ENCODE measurements around the gene CUL5.
"Not testable (repeated sequence)": the region's sequence is repeated elsewhere in the genome, so short reads cannot be mapped to it uniquely, and the experiment has no call there.

- TF ChIP-seq CEBPB (IDR thresholded peaks at IDR 0.05; ENCODE audit: low read depth, low read length); CTCF (conservative IDR thresholded peaks at IDR 0.05; ENCODE audit: low read depth, low read length); POLR2A (IDR thresholded peaks at IDR 0.05; ENCODE audit: low read depth, low read length); RCOR1 (IDR thresholded peaks at IDR 0.05; ENCODE audit: insufficient replicate concordance, low read length); CHD1 (IDR thresholded peaks at IDR 0.05; ENCODE audit: low read depth, low read length); USF2 (IDR thresholded peaks at IDR 0.05; ENCODE audit: low read depth, low read length); MAZ (IDR thresholded peaks at IDR 0.05; ENCODE audit: borderline replicate concordance, low read depth, low read length); RAD21 (IDR thresholded peaks at IDR 0.05; ENCODE audit: low read length); RFX5 (IDR thresholded peaks at IDR 0.05; ENCODE audit: low read depth, low read length); SMC3 (IDR thresholded peaks at IDR 0.05; ENCODE audit: low read depth, low read length); NFE2L2 (IDR thresholded peaks at IDR 0.05; ENCODE audit: low read depth, low read length); MXI1 (IDR thresholded peaks at IDR 0.05; ENCODE audit: borderline replicate concordance, low read depth, low read length); ELK1 (IDR thresholded peaks at IDR 0.05; ENCODE audit: borderline replicate concordance, low read depth, low read length); FOS (IDR thresholded peaks at IDR 0.05; ENCODE audit: low read depth, low read length): not testable (repeated sequence)
Measured at GRCh38 chr11:108132993-108133538, 124.4 kb downstream of the CUL5 start.
